ENCODE measurements around the gene FREY1.

FREY1 gene

DNA sequence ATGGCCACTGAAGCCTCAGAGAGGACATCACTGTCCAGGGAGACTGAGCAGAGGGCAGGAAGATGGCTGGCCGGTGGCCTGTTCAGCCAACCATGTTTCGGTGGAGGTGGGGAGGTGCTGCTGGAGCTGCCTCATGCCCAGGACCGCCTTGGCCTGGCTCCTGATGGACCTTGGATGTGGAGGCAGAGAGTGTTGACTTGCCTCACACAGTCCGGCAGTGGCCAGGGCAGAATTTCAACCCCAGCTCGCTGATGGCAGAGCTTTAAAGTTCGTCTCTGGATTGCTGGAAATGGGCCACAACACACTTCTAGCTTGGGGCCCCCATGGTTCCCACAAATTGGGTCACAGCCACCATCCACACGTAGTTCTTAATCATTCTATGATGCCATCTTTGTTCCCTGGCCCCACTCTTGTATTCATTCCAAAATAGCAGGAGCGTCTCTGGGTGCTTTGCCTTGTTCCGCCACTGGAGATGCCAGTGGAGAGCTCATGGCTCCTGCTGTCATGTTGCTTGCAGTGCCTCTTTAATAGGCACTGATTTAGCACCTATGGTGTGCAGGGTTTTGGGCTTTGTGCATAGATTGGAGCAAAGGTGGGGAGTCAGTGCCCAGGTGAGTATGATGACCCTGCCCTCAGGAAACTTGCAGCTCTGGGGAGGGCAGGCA is 16.1 kb downstream of the FREY1 start:
- TF ChIP-seq TCF12 (IDR thresholded peaks at IDR 0.05; ENCODE audit: low read depth) (no peak), CEBPB (IDR thresholded peaks at IDR 0.05) (no peak), FOXM1 (IDR thresholded peaks at IDR 0.05; ENCODE audit: borderline replicate concordance, low read depth) (no peak), YY1 (IDR thresholded peaks at IDR 0.05; ENCODE audit: low read depth) (no peak), NFIC (IDR thresholded peaks at IDR 0.05) (no peak), CREB1 (IDR thresholded peaks at IDR 0.05; ENCODE audit: low read depth) (no peak), ZBTB7A (IDR thresholded peaks at IDR 0.05; ENCODE audit: low read depth) (no peak), RAD21 (IDR thresholded peaks at IDR 0.05; ENCODE audit: low read depth) (no peak), TAF1 (IDR thresholded peaks at IDR 0.05; ENCODE audit: low read depth) (no peak), EP300 (IDR thresholded peaks at IDR 0.05; ENCODE audit: borderline replicate concordance) (no peak), TEAD4 (IDR thresholded peaks at IDR 0.05) (no peak), EGR1 (IDR thresholded peaks at IDR 0.05) (no peak)
- TF ChIP-seq, protein P1, sequence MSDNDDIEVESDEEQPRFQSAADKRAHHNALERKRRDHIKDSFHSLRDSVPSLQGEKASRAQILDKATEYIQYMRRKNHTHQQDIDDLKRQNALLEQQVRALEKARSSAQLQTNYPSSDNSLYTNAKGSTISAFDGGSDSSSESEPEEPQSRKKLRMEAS (IDR thresholded peaks at IDR 0.05), result no peak
- TF ChIP-seq, protein P2, sequence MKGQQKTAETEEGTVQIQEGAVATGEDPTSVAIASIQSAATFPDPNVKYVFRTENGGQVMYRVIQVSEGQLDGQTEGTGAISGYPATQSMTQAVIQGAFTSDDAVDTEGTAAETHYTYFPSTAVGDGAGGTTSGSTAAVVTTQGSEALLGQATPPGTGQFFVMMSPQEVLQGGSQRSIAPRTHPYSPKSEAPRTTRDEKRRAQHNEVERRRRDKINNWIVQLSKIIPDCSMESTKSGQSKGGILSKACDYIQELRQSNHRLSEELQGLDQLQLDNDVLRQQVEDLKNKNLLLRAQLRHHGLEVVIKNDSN (IDR thresholded peaks at IDR 0.05), result no peak
- TF ChIP-seq, protein P3, sequence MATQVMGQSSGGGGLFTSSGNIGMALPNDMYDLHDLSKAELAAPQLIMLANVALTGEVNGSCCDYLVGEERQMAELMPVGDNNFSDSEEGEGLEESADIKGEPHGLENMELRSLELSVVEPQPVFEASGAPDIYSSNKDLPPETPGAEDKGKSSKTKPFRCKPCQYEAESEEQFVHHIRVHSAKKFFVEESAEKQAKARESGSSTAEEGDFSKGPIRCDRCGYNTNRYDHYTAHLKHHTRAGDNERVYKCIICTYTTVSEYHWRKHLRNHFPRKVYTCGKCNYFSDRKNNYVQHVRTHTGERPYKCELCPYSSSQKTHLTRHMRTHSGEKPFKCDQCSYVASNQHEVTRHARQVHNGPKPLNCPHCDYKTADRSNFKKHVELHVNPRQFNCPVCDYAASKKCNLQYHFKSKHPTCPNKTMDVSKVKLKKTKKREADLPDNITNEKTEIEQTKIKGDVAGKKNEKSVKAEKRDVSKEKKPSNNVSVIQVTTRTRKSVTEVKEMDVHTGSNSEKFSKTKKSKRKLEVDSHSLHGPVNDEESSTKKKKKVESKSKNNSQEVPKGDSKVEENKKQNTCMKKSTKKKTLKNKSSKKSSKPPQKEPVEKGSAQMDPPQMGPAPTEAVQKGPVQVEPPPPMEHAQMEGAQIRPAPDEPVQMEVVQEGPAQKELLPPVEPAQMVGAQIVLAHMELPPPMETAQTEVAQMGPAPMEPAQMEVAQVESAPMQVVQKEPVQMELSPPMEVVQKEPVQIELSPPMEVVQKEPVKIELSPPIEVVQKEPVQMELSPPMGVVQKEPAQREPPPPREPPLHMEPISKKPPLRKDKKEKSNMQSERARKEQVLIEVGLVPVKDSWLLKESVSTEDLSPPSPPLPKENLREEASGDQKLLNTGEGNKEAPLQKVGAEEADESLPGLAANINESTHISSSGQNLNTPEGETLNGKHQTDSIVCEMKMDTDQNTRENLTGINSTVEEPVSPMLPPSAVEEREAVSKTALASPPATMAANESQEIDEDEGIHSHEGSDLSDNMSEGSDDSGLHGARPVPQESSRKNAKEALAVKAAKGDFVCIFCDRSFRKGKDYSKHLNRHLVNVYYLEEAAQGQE (IDR thresholded peaks at IDR 0.05; ENCODE audit: low read depth), result no peak

DNA sequence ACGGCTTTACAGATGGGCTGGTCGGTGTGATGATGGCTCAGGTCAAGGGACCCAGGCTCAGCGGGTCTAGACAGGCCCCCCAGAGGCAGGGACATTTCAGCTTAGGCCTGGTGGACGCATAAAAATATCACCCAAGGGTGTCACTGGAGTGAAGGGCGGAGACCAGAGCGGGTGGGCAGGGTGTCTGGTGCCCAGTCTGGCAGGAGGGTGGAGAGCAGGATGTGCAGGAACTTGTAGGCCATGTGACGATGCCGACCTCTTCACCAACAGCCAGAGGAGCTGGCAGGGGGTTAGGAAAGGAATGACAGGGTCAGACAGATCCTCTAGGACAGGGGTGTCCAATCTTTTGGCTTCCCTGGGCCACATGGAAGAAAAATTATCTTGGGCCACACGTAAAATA is 17.1 kb downstream of the FREY1 start:
- TF ChIP-seq YY1 (IDR thresholded peaks at IDR 0.05; ENCODE audit: low read depth) (no peak), RAD21 (IDR thresholded peaks at IDR 0.05; ENCODE audit: low read depth) (no peak), TAF1 (IDR thresholded peaks at IDR 0.05; ENCODE audit: low read depth) (no peak), TCF12 (IDR thresholded peaks at IDR 0.05; ENCODE audit: low read depth) (no peak), FOXM1 (IDR thresholded peaks at IDR 0.05; ENCODE audit: borderline replicate concordance, low read depth) (no peak)

DNA sequence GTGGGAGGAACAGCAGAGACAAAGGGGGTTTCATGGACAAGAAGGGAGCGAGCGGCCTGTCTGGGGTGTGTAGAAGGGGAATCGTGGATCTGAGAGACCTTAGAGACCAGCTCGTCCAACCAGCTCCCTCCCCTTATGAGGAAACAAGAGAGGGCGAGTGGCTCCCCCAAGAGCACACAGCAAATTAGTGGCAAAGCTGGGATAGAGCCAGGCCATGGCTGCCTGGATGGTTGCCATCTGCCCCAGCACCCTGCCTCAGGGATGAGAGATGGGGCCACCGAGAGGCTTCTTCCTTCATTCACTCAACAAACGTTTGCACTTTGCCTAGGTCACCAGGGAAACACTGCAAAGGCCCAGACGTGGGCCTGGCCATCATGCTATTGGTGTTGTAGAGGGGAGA is 17.5 kb downstream of the FREY1 start:
- TF ChIP-seq TEAD4 (IDR thresholded peaks at IDR 0.05) (no peak), RAD21 (IDR thresholded peaks at IDR 0.05; ENCODE audit: low read depth) (no peak), EP300 (IDR thresholded peaks at IDR 0.05; ENCODE audit: borderline replicate concordance) (no peak), NFIC (IDR thresholded peaks at IDR 0.05) (no peak), TCF12 (IDR thresholded peaks at IDR 0.05; ENCODE audit: low read depth) (no peak), CEBPB (IDR thresholded peaks at IDR 0.05) (no peak), EGR1 (IDR thresholded peaks at IDR 0.05) (no peak), FOXM1 (IDR thresholded peaks at IDR 0.05; ENCODE audit: borderline replicate concordance, low read depth) (no peak), TAF1 (IDR thresholded peaks at IDR 0.05; ENCODE audit: low read depth) (no peak), YY1 (IDR thresholded peaks at IDR 0.05; ENCODE audit: low read depth) (no peak), ZBTB7A (IDR thresholded peaks at IDR 0.05; ENCODE audit: low read depth) (no peak), CREB1 (IDR thresholded peaks at IDR 0.05; ENCODE audit: low read depth) (no peak)
- TF ChIP-seq, protein P2 (IDR thresholded peaks at IDR 0.05), result no peak
- TF ChIP-seq, protein P3 (IDR thresholded peaks at IDR 0.05; ENCODE audit: low read depth), result no peak
- TF ChIP-seq, protein P1 (IDR thresholded peaks at IDR 0.05), result no peak

DNA sequence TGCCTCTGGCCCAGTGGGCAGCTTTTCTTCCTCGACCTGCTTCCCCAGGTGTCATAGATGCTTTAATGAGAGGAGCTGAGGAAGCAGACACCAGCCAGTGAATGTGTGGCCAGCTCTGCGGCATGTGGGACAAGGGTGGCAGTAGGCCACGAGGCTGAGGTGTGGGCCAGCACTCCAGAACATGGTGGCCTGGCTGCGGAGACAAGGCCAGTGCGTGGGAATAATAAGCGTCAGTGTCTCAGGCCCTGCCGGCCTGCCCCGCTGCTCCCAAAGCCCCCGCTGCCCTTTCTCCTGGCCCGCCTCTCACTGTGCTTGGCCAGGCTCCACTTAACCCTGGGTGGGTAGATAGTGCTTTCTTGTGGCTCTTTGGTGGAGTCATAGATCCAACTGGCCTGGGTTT is 19.5 kb downstream of the FREY1 start:
- TF ChIP-seq EP300 (IDR thresholded peaks at IDR 0.05; ENCODE audit: borderline replicate concordance) (no peak), YY1 (IDR thresholded peaks at IDR 0.05; ENCODE audit: low read depth) (no peak), RAD21 (IDR thresholded peaks at IDR 0.05; ENCODE audit: low read depth) (no peak), TAF1 (IDR thresholded peaks at IDR 0.05; ENCODE audit: low read depth) (no peak), NFIC (IDR thresholded peaks at IDR 0.05) (no peak), ZBTB7A (IDR thresholded peaks at IDR 0.05; ENCODE audit: low read depth) (no peak), FOXM1 (IDR thresholded peaks at IDR 0.05; ENCODE audit: borderline replicate concordance, low read depth) (no peak), TCF12 (IDR thresholded peaks at IDR 0.05; ENCODE audit: low read depth) (no peak), TEAD4 (IDR thresholded peaks at IDR 0.05) (no peak), EGR1 (IDR thresholded peaks at IDR 0.05) (no peak), CEBPB (IDR thresholded peaks at IDR 0.05) (no peak)
- TF ChIP-seq, protein P1 (IDR thresholded peaks at IDR 0.05), result no peak
- TF ChIP-seq, protein P3 (IDR thresholded peaks at IDR 0.05; ENCODE audit: low read depth), result no peak
- TF ChIP-seq, protein P2 (IDR thresholded peaks at IDR 0.05), result no peak
